CD4-positive, alpha-beta memory T cell (primary cell): ENCODE results near the gene RFC1. TPM values are rescaled to one million over a fixed set of nuclear protein-coding genes. Genes with fewer than 3 reads are reported as not detected.
A peak's percentile ranks its signal among the peaks of the same experiment; 100 is the strongest.

ENCODE experiments used
- CTCF ChIA-PET: fragments of 350-600 bp; sonication (Branson Sonifier 250); formaldehyde crosslinking; loops from one replicate; lab custom pipeline; 2021; ENCODE audit warnings: inconsistent platforms; ENCODE audit not compliant: partially characterized antibody; lab: Charles Lee
- POLR2A ChIA-PET: fragments of 350-600 bp; sonication (Branson Sonifier 250); formaldehyde crosslinking; loops from one replicate; lab custom pipeline; 2021; ENCODE audit not compliant: partially characterized antibody; lab: Charles Lee
- DNase-seq, 5 donors: peaks; one replicate each; pipeline versions ENCODE4 v3.0.0 to v3.0.0-alpha.2; 2020 to 2022; ENCODE audit warnings: mixed read lengths in 1 of 5
- H3K27ac ChIP-seq: one replicate; pipeline ENCODE4 v1.7.0; 2013; ENCODE audit warnings: low read depth, low read length
- H3K27me3 ChIP-seq: 2 replicates; pipeline ENCODE4 v1.7.0; 2013; ENCODE audit warnings: mild to moderate bottlenecking, low read length, moderate library complexity; ENCODE audit not compliant: insufficient read depth
- H3K36me3 ChIP-seq: 2 replicates; pipeline ENCODE4 v1.7.0; 2013; ENCODE audit warnings: mild to moderate bottlenecking, low read length, moderate library complexity; ENCODE audit not compliant: insufficient read depth
- H3K4me1 ChIP-seq: 2 replicates; pipeline ENCODE4 v1.7.0; 2013; ENCODE audit warnings: mild to moderate bottlenecking, low read length, moderate library complexity; ENCODE audit not compliant: insufficient read depth
- H3K4me3 ChIP-seq, 2 donors: one replicate each; pipeline ENCODE4 v1.7.0; 2013; ENCODE audit warnings: low read length in 2 of 2, mild to moderate bottlenecking in 1 of 2
- H3K9me3 ChIP-seq, 2 donors: one replicate each; pipeline ENCODE4 v1.7.0; 2013; ENCODE audit warnings: low read length in 2 of 2, control low read depth in 1 of 2; ENCODE audit not compliant: control insufficient read depth in 1 of 2
- H3K27ac Mint-ChIP-seq, 7 donors: one replicate each; pipeline ENCODE4 v1.8.0; 2020 to 2021; ENCODE audit warnings: mixed read lengths in 7 of 7, mild to moderate bottlenecking in 6 of 7, inconsistent platforms in 3 of 7, moderate library complexity in 3 of 7
- H3K27me3 Mint-ChIP-seq, 2 donors: one replicate each; pipeline ENCODE4 v1.8.0; 2020 to 2021; ENCODE audit warnings: mixed read lengths in 2 of 2
- H3K36me3 Mint-ChIP-seq, 2 donors: one replicate each; pipeline ENCODE4 v1.8.0; 2020 to 2021; ENCODE audit warnings: mixed read lengths in 2 of 2, inconsistent platforms in 1 of 2, mild to moderate bottlenecking in 1 of 2
- H3K4me1 Mint-ChIP-seq, 4 donors: one replicate each; pipeline ENCODE4 v1.8.0; 2020 to 2021; ENCODE audit warnings: mixed read lengths in 4 of 4, mild to moderate bottlenecking in 1 of 4
- H3K4me3 Mint-ChIP-seq, 8 donors: one replicate each; pipeline ENCODE4 v1.8.0; 2020 to 2021; ENCODE audit warnings: mixed read lengths in 8 of 8, mild to moderate bottlenecking in 7 of 8, moderate library complexity in 6 of 8, inconsistent platforms in 3 of 8
- H3K9me3 Mint-ChIP-seq, 8 donors: one replicate each; pipeline ENCODE4 v1.8.0; 2020 to 2021; ENCODE audit warnings: mixed read lengths in 8 of 8, mild to moderate bottlenecking in 5 of 8, inconsistent platforms in 3 of 8, moderate library complexity in 1 of 8
- intact Hi-C: fragments of 100-400 bp; cut with micrococcal nuclease; formaldehyde crosslinking; loops from one replicate; pipeline ENCODE4 v1.15.1; 2023
- polyA plus RNA-seq, 2 donors: library from polyadenylated mRNA; unstranded; fragments of 300-500 nt; fragmentation: Illumina TruSeq; gene quantifications; one replicate each; pipeline ENCODE4 v1.2.3, GENCODE V29; 2021
- total RNA-seq, 2 experiments: library from RNA; stranded (reverse); gene quantifications; one replicate each; pipeline ENCODE4 v1.2.3, GENCODE V29; 2021

RFC1 gene
- total and polyA plus RNA-seq, 4 experiments from 2014 or later: 6.2 to 70.6 (median 54.3) TPM

DNA sequence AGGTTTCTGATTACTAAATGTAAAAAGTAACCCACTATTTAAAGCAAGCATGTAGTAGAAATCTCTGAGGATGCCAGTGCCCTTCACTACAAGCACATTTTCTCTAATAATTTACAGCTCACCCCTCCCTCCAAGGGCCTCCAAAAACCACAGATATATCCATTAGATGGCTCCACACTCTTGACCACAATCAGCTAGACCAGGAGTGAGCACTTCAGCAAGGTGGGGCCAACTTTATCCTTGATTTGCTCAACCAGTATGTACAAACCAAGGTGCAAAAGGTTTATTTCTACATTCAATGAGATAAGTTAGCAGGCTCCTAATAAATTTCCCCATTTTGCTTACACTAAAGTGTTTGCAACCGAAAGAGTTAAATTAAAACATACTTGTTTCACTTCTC is 35.8 kb downstream of the RFC1 start:
- Histone ChIP-seq H3K27me3 (no peaks in the 10 kb centered on the region), H3K4me1 (no peaks in the 10 kb centered on the region), H3K27ac (no peak overlapping the region), H3K9me3 (no peaks in the 10 kb centered on the region), H3K36me3 (peaks cover 6% of the 10 kb centered on the region), H3K4me3 (no peak overlapping the region)
- H3K9me3 Mint-ChIP-seq: no peaks in the 10 kb centered on the region
- H3K27me3 Mint-ChIP-seq: no peaks in the 10 kb centered on the region
- peaks cover 9 to 25% (median 18%) of the 10 kb centered on the region in 4 donors for H3K4me1 Mint-ChIP-seq
- H3K4me3 Mint-ChIP-seq: no peak overlapping the region
- H3K36me3 Mint-ChIP-seq: peaks cover 17 to 26% of the 10 kb centered on the region in 2 donors
- no peak for DNase-seq
- intact Hi-C loops: no loop called here
- CTCF ChIA-PET: no interaction called here
- POLR2A ChIA-PET: no interaction called here
- H3K27ac Mint-ChIP-seq: peak overlapping the region in 1 of 7 donors; percentile 23

DNA sequence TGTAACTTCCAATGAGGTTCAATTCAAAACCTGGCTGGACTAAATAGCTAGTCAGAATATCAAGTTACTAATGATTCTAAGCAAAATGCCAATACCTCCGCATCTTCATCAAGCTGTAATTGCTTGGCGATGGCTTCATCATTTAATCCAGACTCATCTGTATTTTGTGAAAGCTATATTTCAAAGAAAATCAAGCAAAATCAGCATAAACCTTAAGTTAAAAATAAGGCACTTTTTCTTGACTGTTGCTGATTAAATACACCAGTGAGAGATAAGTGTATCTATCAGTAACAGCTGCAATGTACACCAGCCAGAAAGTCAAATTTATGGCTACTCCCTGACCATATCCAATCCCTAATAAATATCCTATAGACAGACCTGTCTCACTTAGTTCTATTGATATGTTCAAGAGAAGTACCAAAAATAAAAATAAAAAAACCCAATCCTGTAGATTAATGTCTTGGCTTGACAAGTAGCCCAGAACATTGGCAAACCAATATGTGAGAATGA is 39.6 kb downstream of the RFC1 start:
- no peaks in the 10 kb centered on the region for H3K9me3 ChIP-seq
- H3K4me1 ChIP-seq: no peaks in the 10 kb centered on the region
- H3K9me3 Mint-ChIP-seq: no peaks in the 10 kb centered on the region
- intact Hi-C loops: no loop called here
- H3K27ac ChIP-seq: no peak overlapping the region
- H3K36me3 ChIP-seq: peaks cover 10% of the 10 kb centered on the region
- H3K27me3 ChIP-seq: no peaks in the 10 kb centered on the region
- no peak overlapping the region for H3K4me3 Mint-ChIP-seq
- no peak overlapping the region for H3K4me3 ChIP-seq
- peak overlapping the region in 1 of 7 donors; percentile 20 for H3K27ac Mint-ChIP-seq
- DNase-seq: no peak
- ChIA-PET CTCF (no interaction called here), POLR2A (no interaction called here)
- H3K36me3 Mint-ChIP-seq: peaks cover 47 to 49% of the 10 kb centered on the region in 2 donors
- H3K27me3 Mint-ChIP-seq: no peaks in the 10 kb centered on the region
- peaks cover 8 to 12% (median 9%) of the 10 kb centered on the region in 4 donors for H3K4me1 Mint-ChIP-seq

DNA sequence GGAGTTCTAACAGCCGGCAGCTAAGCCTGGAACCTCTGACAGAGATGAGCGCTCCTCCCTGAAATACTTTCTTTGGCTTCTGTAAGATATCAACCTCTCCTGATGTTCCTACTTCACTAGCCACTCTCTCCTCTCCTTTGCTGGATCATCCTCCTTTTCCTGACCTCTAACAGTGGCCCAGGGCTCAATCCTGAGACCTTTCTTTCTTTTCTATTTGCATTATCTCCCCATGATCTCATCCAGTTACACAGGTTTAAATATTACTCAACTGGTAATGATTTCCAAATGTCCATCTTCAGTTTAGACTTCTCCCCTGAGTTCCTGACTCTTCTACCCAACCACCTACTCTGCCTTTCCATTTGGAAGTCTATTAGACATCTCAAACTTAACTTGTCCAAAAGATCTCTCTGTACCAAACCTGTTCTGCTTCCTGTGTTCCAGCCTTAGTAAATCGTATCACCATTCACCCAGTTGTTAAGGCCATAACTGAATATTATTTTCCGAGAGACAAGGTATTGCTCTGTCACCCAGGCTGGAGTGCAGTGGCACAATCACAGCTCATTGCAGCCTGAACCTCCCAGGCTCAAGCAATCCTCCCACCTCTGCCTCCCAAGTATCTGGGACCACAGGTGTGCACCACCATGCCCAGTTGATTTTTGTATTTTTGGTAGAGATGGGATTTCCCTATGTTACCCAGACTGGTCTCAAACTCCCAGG is 41.1 kb downstream of the RFC1 start:
- Histone ChIP-seq H3K27ac (no peak overlapping the region), H3K27me3 (no peaks in the 10 kb centered on the region), H3K4me3 (no peak overlapping the region), H3K36me3 (peaks cover 10% of the 10 kb centered on the region), H3K9me3 (no peaks in the 10 kb centered on the region), H3K4me1 (no peaks in the 10 kb centered on the region)
- peaks cover 0 to 9% (median 3%) of the 10 kb centered on the region in 4 donors for H3K4me1 Mint-ChIP-seq
- peaks cover 53 to 55% of the 10 kb centered on the region in 2 donors for H3K36me3 Mint-ChIP-seq
- H3K27ac Mint-ChIP-seq: peak overlapping the region in 2 of 7 donors; percentile 19 to 49
- no peak overlapping the region for H3K4me3 Mint-ChIP-seq
- no peak for DNase-seq
- CTCF ChIA-PET: no interaction called here
- H3K9me3 Mint-ChIP-seq: no peaks in the 10 kb centered on the region
- POLR2A ChIA-PET: no interaction called here
- no peaks in the 10 kb centered on the region for H3K27me3 Mint-ChIP-seq
- intact Hi-C loops: no loop called here

DNA sequence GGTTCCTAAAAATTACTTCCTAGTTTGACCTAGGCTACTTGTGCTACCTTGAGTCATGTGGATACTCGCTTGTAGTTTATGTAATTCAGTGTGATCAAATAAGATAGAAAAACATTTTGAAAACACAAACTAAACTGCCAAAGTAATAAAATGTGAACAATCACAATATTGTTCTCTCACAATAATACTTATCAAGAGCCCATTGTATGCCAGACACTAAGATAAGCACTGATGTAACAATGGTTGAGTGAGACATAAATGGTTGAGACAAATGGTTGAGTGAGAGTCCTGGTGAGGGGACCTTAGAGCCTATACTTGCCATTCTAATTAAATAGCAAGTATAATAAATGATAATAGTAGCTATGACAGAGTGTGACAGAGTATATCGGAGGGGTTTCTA is 41.7 kb downstream of the RFC1 start:
- H3K9me3 Mint-ChIP-seq: no peaks in the 10 kb centered on the region
- H3K27ac Mint-ChIP-seq: peak overlapping the region in 1 of 7 donors; percentile 15
- H3K27me3 Mint-ChIP-seq: no peaks in the 10 kb centered on the region
- no peak for DNase-seq
- H3K4me3 Mint-ChIP-seq: no peak overlapping the region
- Histone ChIP-seq H3K9me3 (no peaks in the 10 kb centered on the region), H3K4me1 (no peaks in the 10 kb centered on the region), H3K36me3 (peaks cover 10% of the 10 kb centered on the region), H3K27ac (no peak overlapping the region), H3K27me3 (no peaks in the 10 kb centered on the region), H3K4me3 (no peak overlapping the region)
- POLR2A ChIA-PET: no interaction called here
- intact Hi-C loops: no loop called here
- peaks cover 0 to 9% (median 3%) of the 10 kb centered on the region in 4 donors for H3K4me1 Mint-ChIP-seq
- CTCF ChIA-PET: no interaction called here
- H3K36me3 Mint-ChIP-seq: peaks cover 57 to 60% of the 10 kb centered on the region in 2 donors

DNA sequence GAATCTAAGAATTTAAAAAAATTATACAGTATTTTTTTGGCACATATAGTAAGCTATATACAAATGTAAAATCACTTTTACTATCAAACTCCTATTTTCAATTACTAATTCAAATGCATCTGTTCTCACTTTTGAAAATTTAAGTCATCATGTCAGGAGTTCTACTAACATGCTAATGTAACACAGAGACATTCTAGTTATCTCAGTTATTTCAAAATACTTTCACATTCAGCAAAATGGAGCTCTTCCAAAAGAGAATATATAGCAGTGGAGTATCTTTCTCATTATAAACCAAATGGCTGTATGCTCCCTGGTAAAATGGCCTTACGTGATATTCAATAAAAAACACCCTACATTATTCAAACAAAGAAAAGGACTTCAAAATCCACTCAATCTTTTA is 42.3 kb downstream of the RFC1 start:
- POLR2A ChIA-PET: no interaction called here
- Histone ChIP-seq H3K4me3 (no peak overlapping the region), H3K27ac (no peak overlapping the region), H3K4me1 (no peaks in the 10 kb centered on the region), H3K9me3 (no peaks in the 10 kb centered on the region), H3K27me3 (no peaks in the 10 kb centered on the region), H3K36me3 (peaks cover 12% of the 10 kb centered on the region)
- DNase-seq: no peak
- no peaks in the 10 kb centered on the region for H3K27me3 Mint-ChIP-seq
- no peak overlapping the region for H3K4me3 Mint-ChIP-seq
- CTCF ChIA-PET: no interaction called here
- H3K9me3 Mint-ChIP-seq: no peaks in the 10 kb centered on the region
- H3K4me1 Mint-ChIP-seq: peaks cover 0 to 7% (median 3%) of the 10 kb centered on the region in 4 donors
- peak overlapping the region in 2 of 7 donors; percentile 1 to 35 for H3K27ac Mint-ChIP-seq
- H3K36me3 Mint-ChIP-seq: peaks cover 57 to 60% of the 10 kb centered on the region in 2 donors
- intact Hi-C loops: no loop called here

DNA sequence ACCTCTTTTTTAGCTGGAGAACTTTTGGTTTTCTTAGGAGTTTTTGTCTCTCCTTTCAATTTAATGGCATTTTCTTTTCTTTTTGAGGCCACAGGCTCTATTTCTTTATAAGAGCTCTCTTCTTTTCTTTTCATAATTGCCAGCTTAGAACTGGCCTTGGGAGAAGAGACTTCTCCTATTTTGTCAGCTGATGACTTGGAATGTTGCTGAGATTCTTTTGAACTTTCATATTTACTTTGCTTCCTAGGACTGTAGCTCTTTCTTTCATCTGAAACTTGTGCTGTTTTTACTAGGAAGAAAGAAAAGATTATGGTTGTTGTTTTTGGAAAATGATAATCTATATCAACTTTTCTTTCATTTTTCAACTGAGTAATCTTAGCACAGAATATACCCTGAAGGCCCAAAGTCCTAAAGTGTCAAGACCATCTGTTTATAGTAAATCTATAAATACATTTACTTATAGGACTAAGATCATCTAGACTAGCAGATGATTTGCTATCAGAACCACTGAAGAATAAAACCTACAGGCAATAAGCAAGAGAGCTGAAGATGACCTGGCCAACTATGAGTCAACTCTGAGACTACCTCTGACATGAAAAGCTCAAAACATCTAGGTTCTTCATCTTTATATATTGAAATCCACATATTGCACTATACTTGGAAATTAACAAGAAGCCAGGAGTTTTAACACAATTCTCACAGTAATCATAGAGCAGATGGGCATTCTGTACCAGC is 45.6 kb downstream of the RFC1 start:
- H3K27ac ChIP-seq: no peak overlapping the region
- CTCF ChIA-PET: no interaction called here
- no peaks in the 10 kb centered on the region for H3K9me3 ChIP-seq
- no peaks in the 10 kb centered on the region for H3K9me3 Mint-ChIP-seq
- H3K4me3 ChIP-seq: no peak overlapping the region
- POLR2A ChIA-PET: no interaction called here
- no peaks in the 10 kb centered on the region for H3K27me3 ChIP-seq
- intact Hi-C loops: no loop called here
- H3K4me1 ChIP-seq: no peaks in the 10 kb centered on the region
- no peaks in the 10 kb centered on the region for H3K27me3 Mint-ChIP-seq
- peak overlapping the region in 2 of 7 donors; percentile 9 to 17 for H3K27ac Mint-ChIP-seq
- H3K36me3 Mint-ChIP-seq: peaks cover 40 to 56% of the 10 kb centered on the region in 2 donors
- H3K4me3 Mint-ChIP-seq: no peak overlapping the region
- peaks cover 15% of the 10 kb centered on the region for H3K36me3 ChIP-seq
- no peak for DNase-seq
- peaks cover 0 to 2% (median under 1%) of the 10 kb centered on the region in 4 donors for H3K4me1 Mint-ChIP-seq

DNA sequence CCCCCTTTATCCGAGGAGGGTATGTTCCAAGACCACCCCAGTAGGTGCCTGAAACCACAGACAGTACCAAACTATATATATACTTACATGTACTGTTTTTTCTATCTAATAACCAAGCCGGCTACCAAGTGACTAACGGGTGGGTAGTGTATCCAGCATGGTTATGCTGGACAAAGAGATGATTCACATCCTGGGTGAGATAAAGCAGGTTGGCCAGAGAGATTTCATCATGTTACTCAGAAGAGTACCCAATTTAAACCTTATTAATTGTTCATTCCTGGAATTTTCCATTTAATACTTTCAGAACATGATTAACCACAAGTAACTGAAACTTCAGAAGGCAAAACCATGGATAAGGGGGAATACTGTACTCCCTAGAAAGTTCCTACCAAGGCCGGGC is 46.5 kb downstream of the RFC1 start:
- Histone ChIP-seq H3K4me3 (no peak overlapping the region), H3K36me3 (peaks cover 18% of the 10 kb centered on the region), H3K27me3 (no peaks in the 10 kb centered on the region), H3K4me1 (no peaks in the 10 kb centered on the region), H3K9me3 (no peaks in the 10 kb centered on the region), H3K27ac (no peak overlapping the region)
- H3K27ac Mint-ChIP-seq: peak overlapping the region in 1 of 7 donors; percentile 3
- H3K4me1 Mint-ChIP-seq: peaks cover 0 to 1% (median 0%) of the 10 kb centered on the region in 4 donors
- no peaks in the 10 kb centered on the region for H3K27me3 Mint-ChIP-seq
- POLR2A ChIA-PET: no interaction called here
- CTCF ChIA-PET: no interaction called here
- intact Hi-C loops: no loop called here
- no peak for DNase-seq
- no peak overlapping the region for H3K4me3 Mint-ChIP-seq
- peaks cover 34 to 49% of the 10 kb centered on the region in 2 donors for H3K36me3 Mint-ChIP-seq
- H3K9me3 Mint-ChIP-seq: no peaks in the 10 kb centered on the region
